Measurements from ENCODE around the gene NUDT7. TPM values are rescaled to one million over a fixed set of nuclear protein-coding genes. Genes with fewer than 3 reads are reported as not detected.

NUDT7 gene
- total and polyA plus RNA-seq, 9 of the 15 experiments (the other 6 are each of a cell fraction or from before 2014, with no cell fraction given) = 5.6 to 24.2 (median 10.5) TPM

- Histone ChIP-seq H3K27ac (ENCODE audit: extremely low read depth, low read depth, low read length) (no peak overlapping the region), H3K4me2 (ENCODE audit: insufficient read depth, low read length) (no peak overlapping the region), H3K27me3 (ENCODE audit: control insufficient read depth in 2 of 2, insufficient read depth in 2 of 2, low read length in 2 of 2) (peaks cover 2 to 10% of the 10 kb centered on the region in 2 experiments; a peak in 4 of 5 replicates), H3K9me3 (replicated peaks; ENCODE audit: control insufficient read depth, insufficient read depth, low read depth, low read length) (no peaks in the 10 kb centered on the region), H2AFZ (ENCODE audit: low read depth, low read length) (no peak overlapping the region), H3K9me1 (ENCODE audit: control insufficient read depth, insufficient read depth, low read length) (no peaks in the 10 kb centered on the region), H3K79me2 (ENCODE audit: control insufficient read depth, insufficient read depth, low read length) (no peaks in the 10 kb centered on the region), H3K9ac (ENCODE audit: insufficient read depth in 1 of 2, low read depth in 2 of 2, low read length in 2 of 2) (no peak overlapping the region), H3K4me3 (no peak overlapping the region), H3K36me3 (ENCODE audit: control insufficient read depth, insufficient read depth, low read length) (no peaks in the 10 kb centered on the region), H3K4me1 (replicated peaks in 1 of 2; ENCODE audit: control insufficient read depth in 2 of 2, insufficient read depth in 2 of 2, low read length in 2 of 2) (no peaks in the 10 kb centered on the region), H4K20me1 (replicated peaks; ENCODE audit: control insufficient read depth, insufficient read depth, low read length) (no peaks in the 10 kb centered on the region)
- DNase-seq (ENCODE audit: extremely low read depth in 1 of 4, low spot score in 3 of 4) = no peak
- intact Hi-C loops (cut with micrococcal nuclease) = no loop called here
- TF ChIP-seq TARDBP (IDR thresholded peaks at IDR 0.05) (no peak), ETV5 (CRISPR knock-in tag; IDR thresholded peaks at IDR 0.05; ENCODE audit: low read depth) (no peak), BCOR (IDR thresholded peaks at IDR 0.05) (no peak), HOMEZ (CRISPR knock-in tag; IDR thresholded peaks at IDR 0.05) (no peak), MAFK (IDR thresholded peaks at IDR 0.05; ENCODE audit: low read length) (no peak), ZNF57 (CRISPR knock-in tag; IDR thresholded peaks at IDR 0.05) (no peak), SMARCA4 (IDR thresholded peaks at IDR 0.05) (no peak), EWSR1 (IDR thresholded peaks at IDR 0.05; ENCODE audit: borderline replicate concordance, low read depth, partially characterized antibody) (no peak)
- ATAC-seq = no peak
- WGBS (ENCODE audit: insufficient coverage, low coverage, missing lambda C conversion rate) = 0% methylated on average over 4 of the region's 4 CpGs
- in situ Hi-C loops (cut with MboI) = no loop called here
- FAIRE-seq = no peak
- no TSS peak for BruUV-seq (replicated peaks)
- POLR2A ChIA-PET = no interaction called here
- CTCF ChIA-PET (ENCODE audit: low intra/inter-chr PET ratio) = no interaction called here
These were observed 17.0 kb upstream of the NUDT7 start for GRCh38 chr16:77705351-77705750.

Measured in K562 (cell line).